K562 (cell line): ENCODE results near the gene IFI16. TPM values are rescaled to one million over a fixed set of nuclear protein-coding genes. Genes with fewer than 3 reads are reported as not detected.

Experiments used
- polyA plus RNA-seq, 8 experiments: library from polyadenylated mRNA; depleted of rRNA in 4 of 8; stranded (reverse) in 5 of 8; unstranded in 3 of 8; fragments of >200 nt; fragmentation: Nextera tagmentation in 2 of 8; fragmentation: Illumina TruSeq in 1 of 8; extraction: Ambion mirVana in 2 of 8; extraction: Trizol in 1 of 8; gene quantifications; 2 replicates each; pipeline versions ENCODE4 v1.2.1 to v1.2.3, GENCODE V29; 2011 to 2014; ENCODE audit warnings: inconsistent platforms in 1 of 8, missing spikeins in 1 of 8
- total RNA-seq, 7 experiments: library from RNA; depleted of rRNA in 6 of 7; stranded (reverse); fragments of >200 nt in 6 of 7; fragmentation: Illumina TruSeq in 2 of 7; extraction: Trizol in 2 of 7; gene quantifications; 2 replicates each; pipeline versions ENCODE4 v1.2.1 to v1.2.3, GENCODE V29; 2011 to 2021; ENCODE audit warnings: low replicate concordance in 1 of 7

IFI16 gene
- total and polyA plus RNA-seq, 9 of the 15 experiments (the other 6 are each of a cell fraction or from before 2014, with no cell fraction given), result 0.70 to 2.8 (median 1.6) TPM

Other genes starting within 250 kb of the IFI16 start
- not detected in 2 replicates for gene OR6N1, start 237.7 kb upstream of the IFI16 start, total RNA-seq (2014; rRNA removed)
- not detected in 2 replicates for gene OR6N1, start 237.7 kb upstream of the IFI16 start, total RNA-seq (2014; rRNA removed; fragmentation: Illumina TruSeq; extraction: Trizol)
- gene OR6N1, start 237.7 kb upstream of the IFI16 start, total RNA-seq (2015; rRNA removed; fragmentation: Illumina TruSeq; extraction: Trizol), result not detected in 2 replicates
- gene OR6N1, start 237.7 kb upstream of the IFI16 start, total RNA-seq (2021), result not detected in 2 replicates
- 0.07 TPM in 1 of 2 replicates, not detected in the other for gene OR6N1, start 237.7 kb upstream of the IFI16 start, polyA plus RNA-seq (2011; rRNA removed)
- gene OR6N1, start 237.7 kb upstream of the IFI16 start, polyA plus RNA-seq (2014; fragmentation: Illumina TruSeq; extraction: Trizol), result not detected in 2 replicates
- gene OR6N1, start 237.7 kb upstream of the IFI16 start, polyA plus RNA-seq (2014; fragmentation: Nextera tagmentation; extraction: Ambion mirVana), result under 1 TPM in 1 of 2 experiments, not detected in 1; 0.01 TPM
- gene OR6N1, start 237.7 kb upstream of the IFI16 start, polyA plus RNA-seq (2014; rRNA removed), result not detected in 2 replicates
- not detected in 2 replicates for gene OR6N2, start 228.7 kb upstream of the IFI16 start, total RNA-seq (2014; rRNA removed)
- gene OR6N2, start 228.7 kb upstream of the IFI16 start, total RNA-seq (2014; rRNA removed; fragmentation: Illumina TruSeq; extraction: Trizol), result not detected in 2 replicates
- gene OR6N2, start 228.7 kb upstream of the IFI16 start, total RNA-seq (2015; rRNA removed; fragmentation: Illumina TruSeq; extraction: Trizol), result not detected in 2 replicates
- not detected in 2 replicates for gene OR6N2, start 228.7 kb upstream of the IFI16 start, total RNA-seq (2021)
- gene OR6N2, start 228.7 kb upstream of the IFI16 start, polyA plus RNA-seq (2011; rRNA removed), result not detected in 2 replicates
- gene OR6N2, start 228.7 kb upstream of the IFI16 start, polyA plus RNA-seq (2014; fragmentation: Illumina TruSeq; extraction: Trizol), result not detected in 2 replicates
- gene OR6N2, start 228.7 kb upstream of the IFI16 start, polyA plus RNA-seq (2014; fragmentation: Nextera tagmentation; extraction: Ambion mirVana), result not detected
- gene OR6N2, start 228.7 kb upstream of the IFI16 start, polyA plus RNA-seq (2014; rRNA removed), result not detected in 2 replicates
- gene MNDA, start 178.6 kb upstream of the IFI16 start, total RNA-seq (2014; rRNA removed), result 0.09 TPM in 1 of 2 replicates, not detected in the other
- 0.13 TPM in 1 of 2 replicates, not detected in the other for gene MNDA, start 178.6 kb upstream of the IFI16 start, total RNA-seq (2014; rRNA removed; fragmentation: Illumina TruSeq; extraction: Trizol)
- gene MNDA, start 178.6 kb upstream of the IFI16 start, total RNA-seq (2015; rRNA removed; fragmentation: Illumina TruSeq; extraction: Trizol), result 0.14 and 0.19 TPM in 2 replicates
- gene MNDA, start 178.6 kb upstream of the IFI16 start, total RNA-seq (2021), result not detected in 2 replicates
- 0.07 TPM in 1 of 2 replicates, not detected in the other for gene MNDA, start 178.6 kb upstream of the IFI16 start, polyA plus RNA-seq (2011; rRNA removed)
- 0.08 TPM in 1 of 2 replicates, not detected in the other for gene MNDA, start 178.6 kb upstream of the IFI16 start, polyA plus RNA-seq (2014; fragmentation: Illumina TruSeq; extraction: Trizol)
- gene MNDA, start 178.6 kb upstream of the IFI16 start, polyA plus RNA-seq (2014; fragmentation: Nextera tagmentation; extraction: Ambion mirVana), result under 1 TPM in 1 of 2 experiments, not detected in 1; 0.08 TPM
- not detected in 2 replicates for gene MNDA, start 178.6 kb upstream of the IFI16 start, polyA plus RNA-seq (2014; rRNA removed)
- gene PYHIN1, start 78.4 kb upstream of the IFI16 start, total RNA-seq (2014; rRNA removed), result not detected in 2 replicates
- gene PYHIN1, start 78.4 kb upstream of the IFI16 start, total RNA-seq (2014; rRNA removed; fragmentation: Illumina TruSeq; extraction: Trizol), result not detected in 2 replicates
- gene PYHIN1, start 78.4 kb upstream of the IFI16 start, total RNA-seq (2015; rRNA removed; fragmentation: Illumina TruSeq; extraction: Trizol), result not detected in 2 replicates
- not detected in 2 replicates for gene PYHIN1, start 78.4 kb upstream of the IFI16 start, total RNA-seq (2021)
- gene PYHIN1, start 78.4 kb upstream of the IFI16 start, polyA plus RNA-seq (2011; rRNA removed), result not detected in 2 replicates
- not detected in 2 replicates for gene PYHIN1, start 78.4 kb upstream of the IFI16 start, polyA plus RNA-seq (2014; fragmentation: Illumina TruSeq; extraction: Trizol)
- gene PYHIN1, start 78.4 kb upstream of the IFI16 start, polyA plus RNA-seq (2014; fragmentation: Nextera tagmentation; extraction: Ambion mirVana), result not detected
- not detected in 2 replicates for gene PYHIN1, start 78.4 kb upstream of the IFI16 start, polyA plus RNA-seq (2014; rRNA removed)
- gene AIM2, start 66.9 kb downstream of the IFI16 start, total RNA-seq (2014; rRNA removed), result 0.08 and 0.86 TPM in 2 replicates
- 0.33 TPM in 1 of 2 replicates, not detected in the other for gene AIM2, start 66.9 kb downstream of the IFI16 start, total RNA-seq (2014; rRNA removed; fragmentation: Illumina TruSeq; extraction: Trizol)
- 0.15 and 0.22 TPM in 2 replicates for gene AIM2, start 66.9 kb downstream of the IFI16 start, total RNA-seq (2015; rRNA removed; fragmentation: Illumina TruSeq; extraction: Trizol)
- gene AIM2, start 66.9 kb downstream of the IFI16 start, total RNA-seq (2021), result 0.22 TPM in 1 of 2 replicates, not detected in the other
- 0.10 TPM in 1 of 2 replicates, not detected in the other for gene AIM2, start 66.9 kb downstream of the IFI16 start, polyA plus RNA-seq (2011; rRNA removed)
- 0.12 and 0.18 TPM in 2 replicates for gene AIM2, start 66.9 kb downstream of the IFI16 start, polyA plus RNA-seq (2014; fragmentation: Illumina TruSeq; extraction: Trizol)
- under 1 TPM; 0.18 to 0.24 TPM for gene AIM2, start 66.9 kb downstream of the IFI16 start, polyA plus RNA-seq (2014; fragmentation: Nextera tagmentation; extraction: Ambion mirVana)
- gene AIM2, start 66.9 kb downstream of the IFI16 start, polyA plus RNA-seq (2014; rRNA removed), result 0.95 TPM in 1 of 2 replicates, not detected in the other
- not detected in 2 replicates for gene CADM3, start 161.7 kb downstream of the IFI16 start, total RNA-seq (2014; rRNA removed)
- gene CADM3, start 161.7 kb downstream of the IFI16 start, total RNA-seq (2014; rRNA removed; fragmentation: Illumina TruSeq; extraction: Trizol), result not detected in 2 replicates
- gene CADM3, start 161.7 kb downstream of the IFI16 start, total RNA-seq (2015; rRNA removed; fragmentation: Illumina TruSeq; extraction: Trizol), result not detected in 2 replicates
- not detected in 2 replicates for gene CADM3, start 161.7 kb downstream of the IFI16 start, total RNA-seq (2021)
- not detected in 2 replicates for gene CADM3, start 161.7 kb downstream of the IFI16 start, polyA plus RNA-seq (2011; rRNA removed)
- 0.04 TPM in 1 of 2 replicates, not detected in the other for gene CADM3, start 161.7 kb downstream of the IFI16 start, polyA plus RNA-seq (2014; fragmentation: Illumina TruSeq; extraction: Trizol)
- not detected for gene CADM3, start 161.7 kb downstream of the IFI16 start, polyA plus RNA-seq (2014; fragmentation: Nextera tagmentation; extraction: Ambion mirVana)
- not detected in 2 replicates for gene CADM3, start 161.7 kb downstream of the IFI16 start, polyA plus RNA-seq (2014; rRNA removed)
- 0.18 and 0.41 TPM in 2 replicates for gene ACKR1, start 195.0 kb downstream of the IFI16 start, total RNA-seq (2014; rRNA removed)
- gene ACKR1, start 195.0 kb downstream of the IFI16 start, total RNA-seq (2014; rRNA removed; fragmentation: Illumina TruSeq; extraction: Trizol), result 0.07 TPM in 1 of 2 replicates, not detected in the other
- gene ACKR1, start 195.0 kb downstream of the IFI16 start, total RNA-seq (2015; rRNA removed; fragmentation: Illumina TruSeq; extraction: Trizol), result 0.11 TPM in 1 of 2 replicates, not detected in the other
- gene ACKR1, start 195.0 kb downstream of the IFI16 start, total RNA-seq (2021), result 0.51 and 0.58 TPM in 2 replicates
- gene ACKR1, start 195.0 kb downstream of the IFI16 start, polyA plus RNA-seq (2011; rRNA removed), result 0.15 TPM in 1 of 2 replicates, not detected in the other
- 0.22 and 0.24 TPM in 2 replicates for gene ACKR1, start 195.0 kb downstream of the IFI16 start, polyA plus RNA-seq (2014; fragmentation: Illumina TruSeq; extraction: Trizol)
- gene ACKR1, start 195.0 kb downstream of the IFI16 start, polyA plus RNA-seq (2014; fragmentation: Nextera tagmentation; extraction: Ambion mirVana), result under 1 TPM; 0.24 to 0.64 TPM
- 0.15 and 0.30 TPM in 2 replicates for gene ACKR1, start 195.0 kb downstream of the IFI16 start, polyA plus RNA-seq (2014; rRNA removed)